BJ (cell line): Measurements from ENCODE around the gene PADI2. TPM values are rescaled to one million over a fixed set of nuclear protein-coding genes. Genes with fewer than 3 reads are reported as not detected.

Source experiments
- CTCF ChIA-PET: fragments of 350-600 bp; formaldehyde crosslinking; extraction: SDS; loops from one replicate; lab custom pipeline; 2021; ENCODE audit warnings: antibody characterized with exemption, inconsistent platforms; lab: Yijun Ruan, JAX
- POLR2A ChIA-PET: fragments of 300-600 bp; sonication (Branson Sonifier 250); formaldehyde crosslinking; extraction: SDS; loops from one replicate; lab custom pipeline; 2021; ENCODE audit warnings: antibody characterized with exemption; lab: Charles Lee
- DNase-seq: peaks from one replicate; pipeline ENCODE4 v3.0.0-alpha.2; 2011; ENCODE audit warnings: low read depth
- H3K27me3 ChIP-seq: 2 replicates; pipeline ENCODE4 v1.6.0; 2011; ENCODE audit warnings: low read length; ENCODE audit not compliant: control insufficient read depth, insufficient read depth
- H3K36me3 ChIP-seq: 2 replicates; pipeline ENCODE4 v1.5.1; 2011; ENCODE audit warnings: low read length; ENCODE audit not compliant: control insufficient read depth, insufficient read depth
- H3K4me3 ChIP-seq: 2 replicates; pipeline ENCODE4 v1.5.1; 2011; ENCODE audit warnings: low read depth, mild to moderate bottlenecking, control low read depth, low read length
- polyA plus RNA-seq: library from polyadenylated mRNA; depleted of rRNA; stranded (reverse); fragments of >200 nt; gene quantifications from 2 replicates; pipeline ENCODE4 v1.2.3, GENCODE V29; 2011
- TF ChIP-seq, protein P1 (sequence below): IDR thresholded peaks from 2 replicates; pipeline ENCODE4 v1.5.1; 2011; ENCODE audit warnings: low read depth, mild to moderate bottlenecking, control low read depth, inconsistent platforms, low read length, moderate library complexity; ENCODE audit not compliant: insufficient read depth

Gene PADI2
- polyA plus RNA-seq, 1 experiment = 0.15 TPM

DNA sequence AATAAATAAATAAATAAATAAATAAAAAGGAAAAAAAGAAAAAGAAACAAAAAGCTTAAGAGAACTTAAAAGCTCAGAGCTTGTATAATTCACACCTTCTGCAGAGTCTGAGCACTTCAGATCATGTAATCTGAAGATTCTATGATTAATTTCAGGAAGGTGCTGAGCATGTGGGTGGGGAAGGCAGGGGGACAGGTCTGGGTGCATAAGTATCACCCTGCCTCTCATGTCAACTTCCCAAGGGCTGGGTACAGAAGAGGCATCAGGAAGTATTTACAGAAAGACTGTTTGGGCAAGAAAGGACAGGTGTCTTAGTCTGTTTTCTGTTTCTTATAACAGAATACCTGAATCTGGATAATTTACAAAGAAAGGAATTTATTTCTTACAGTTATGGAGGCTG, 20.4 kb upstream of the PADI2 start:
- POLR2A ChIA-PET = no interaction called here

DNA sequence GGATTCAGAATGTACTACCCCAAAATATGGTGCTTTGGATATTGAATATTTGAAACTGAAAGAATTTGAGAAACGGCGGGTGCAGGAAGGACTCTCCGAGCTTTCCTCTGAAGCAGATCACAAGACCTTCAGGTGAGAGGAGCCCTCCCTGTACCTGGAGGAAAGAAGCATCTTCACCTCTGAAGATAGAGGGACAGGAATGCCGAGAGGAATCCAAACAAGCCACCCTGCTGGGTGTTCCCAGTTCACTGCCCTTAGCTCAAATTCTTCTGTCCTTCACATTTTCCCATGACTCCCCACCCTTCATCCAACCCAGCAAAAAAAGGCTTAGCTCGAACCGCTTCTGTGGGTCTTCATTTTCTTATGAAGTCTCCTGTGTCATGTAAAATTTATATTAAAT, 18.2 kb upstream of the PADI2 start:
- no peaks in the 10 kb centered on the region for H3K36me3 ChIP-seq
- CTCF ChIA-PET = interaction anchor here (0.6 to 3.8 kb wide), 3 partner anchors 9 to 231 kb away, joined by 3 to 18 read pairs (median 3); no protein-coding TSS in a partner anchor
- no peak for DNase-seq
- TF ChIP-seq, protein P1, sequence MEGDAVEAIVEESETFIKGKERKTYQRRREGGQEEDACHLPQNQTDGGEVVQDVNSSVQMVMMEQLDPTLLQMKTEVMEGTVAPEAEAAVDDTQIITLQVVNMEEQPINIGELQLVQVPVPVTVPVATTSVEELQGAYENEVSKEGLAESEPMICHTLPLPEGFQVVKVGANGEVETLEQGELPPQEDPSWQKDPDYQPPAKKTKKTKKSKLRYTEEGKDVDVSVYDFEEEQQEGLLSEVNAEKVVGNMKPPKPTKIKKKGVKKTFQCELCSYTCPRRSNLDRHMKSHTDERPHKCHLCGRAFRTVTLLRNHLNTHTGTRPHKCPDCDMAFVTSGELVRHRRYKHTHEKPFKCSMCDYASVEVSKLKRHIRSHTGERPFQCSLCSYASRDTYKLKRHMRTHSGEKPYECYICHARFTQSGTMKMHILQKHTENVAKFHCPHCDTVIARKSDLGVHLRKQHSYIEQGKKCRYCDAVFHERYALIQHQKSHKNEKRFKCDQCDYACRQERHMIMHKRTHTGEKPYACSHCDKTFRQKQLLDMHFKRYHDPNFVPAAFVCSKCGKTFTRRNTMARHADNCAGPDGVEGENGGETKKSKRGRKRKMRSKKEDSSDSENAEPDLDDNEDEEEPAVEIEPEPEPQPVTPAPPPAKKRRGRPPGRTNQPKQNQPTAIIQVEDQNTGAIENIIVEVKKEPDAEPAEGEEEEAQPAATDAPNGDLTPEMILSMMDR = no peak
- 0 out of 2 replicates have a peak, but pooled peaks cover 2% of the 10 kb centered on the region for H3K27me3 ChIP-seq
- POLR2A ChIA-PET = no interaction called here
- H3K4me3 ChIP-seq = no peak overlapping the region

More for the DNA sequence above, 20.4 kb upstream of the PADI2 start:
- no peak for DNase-seq
- H3K36me3 ChIP-seq = no peaks in the 10 kb centered on the region
- TF ChIP-seq, protein P1 = no peak
- CTCF ChIA-PET = interaction anchor here (1.8 to 1.9 kb wide), 2 partner anchors 9 to 14 kb away, joined by 4 to 7 read pairs; no protein-coding TSS in a partner anchor
- 0 out of 2 replicates have a peak, but pooled peaks cover 2% of the 10 kb centered on the region for H3K27me3 ChIP-seq
- H3K4me3 ChIP-seq = no peak overlapping the region

DNA sequence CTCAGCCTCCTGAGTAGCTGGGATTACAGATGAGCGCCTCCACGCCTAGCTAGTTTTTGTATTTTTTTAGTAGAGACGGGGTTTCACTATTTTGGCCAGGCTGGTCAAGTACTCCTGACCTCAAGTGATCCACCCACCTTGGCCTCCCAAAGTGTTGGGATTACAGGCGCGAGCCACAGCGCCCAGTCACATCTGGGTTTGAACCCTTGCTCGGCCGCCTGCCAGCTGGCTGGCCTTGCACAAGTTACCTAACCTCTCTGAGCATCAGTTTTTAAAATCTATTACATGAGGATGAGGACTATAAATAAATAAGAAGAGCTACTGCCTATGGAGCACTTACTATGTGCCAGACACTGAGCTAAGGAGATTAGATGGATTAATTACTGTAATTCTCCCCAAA, 17.7 kb upstream of the PADI2 start:
- TF ChIP-seq, protein P1 = no peak
- H3K4me3 ChIP-seq = no peak overlapping the region
- ChIA-PET CTCF (interaction anchor here (0.7 to 3.8 kb wide), 3 partner anchors 9 to 99 kb away, joined by 3 to 18 read pairs (median 3); no protein-coding TSS in a partner anchor), POLR2A (no interaction called here)
- 0 out of 2 replicates have a peak, but pooled peaks cover 2% of the 10 kb centered on the region for H3K27me3 ChIP-seq
- H3K36me3 ChIP-seq = no peaks in the 10 kb centered on the region
- no peak for DNase-seq

DNA sequence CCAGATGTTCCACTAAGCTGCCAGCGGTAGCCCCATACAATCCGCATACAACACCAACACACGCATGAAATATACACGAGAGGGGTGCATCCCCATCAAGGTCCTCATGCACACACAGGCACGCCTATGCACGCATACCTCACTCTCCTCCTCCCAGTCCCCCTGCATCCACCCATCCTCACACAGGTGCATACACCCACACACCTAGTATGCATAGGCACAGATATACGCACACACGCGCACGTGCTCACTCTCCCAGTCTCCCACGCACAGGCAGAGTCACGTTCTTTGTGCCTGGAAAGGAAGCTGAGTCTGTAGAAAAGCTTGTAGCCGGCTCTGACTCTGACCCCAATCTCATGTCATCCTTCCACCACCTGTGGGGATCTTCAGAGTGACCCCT, 16.9 kb upstream of the PADI2 start:
- DNase-seq = no peak
- Histone ChIP-seq H3K4me3 (no peak overlapping the region), H3K27me3 (0 out of 2 replicates have a peak, but pooled peaks cover 2% of the 10 kb centered on the region), H3K36me3 (no peaks in the 10 kb centered on the region)
- CTCF ChIA-PET = interaction anchor here (0.7 to 3.8 kb wide), 3 partner anchors 10 to 100 kb away, joined by 3 to 18 read pairs (median 3); no protein-coding TSS in a partner anchor
- POLR2A ChIA-PET = no interaction called here
- TF ChIP-seq, protein P1 = no peak

DNA sequence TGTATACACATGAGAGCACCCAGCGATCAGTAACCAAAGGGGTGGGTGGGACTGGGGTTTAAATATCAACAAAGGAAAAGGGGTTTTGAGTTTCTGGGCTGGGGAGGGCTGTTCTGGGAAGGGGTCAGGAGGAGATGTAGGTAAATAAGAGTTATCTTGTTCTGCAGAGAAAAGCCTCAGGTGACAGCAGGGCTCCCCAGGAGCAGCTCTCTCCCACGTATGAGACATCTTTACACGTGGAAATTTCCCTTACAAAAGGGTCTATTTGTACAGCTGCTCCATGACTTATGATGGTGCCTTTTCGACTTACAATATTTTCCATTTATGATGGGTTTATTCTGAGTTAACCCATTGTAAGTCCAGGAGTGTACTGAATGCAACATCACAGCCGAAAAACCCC, 16.3 kb upstream of the PADI2 start:
- H3K36me3 ChIP-seq = no peaks in the 10 kb centered on the region
- ChIA-PET POLR2A (no interaction called here), CTCF (interaction anchor here (1.1 to 3.8 kb wide), 2 partner anchors 10 to 101 kb away, joined by 3 to 18 read pairs; no protein-coding TSS in a partner anchor)
- H3K27me3 ChIP-seq = 0 out of 2 replicates have a peak, but pooled peaks cover 2% of the 10 kb centered on the region
- no peak for DNase-seq
- H3K4me3 ChIP-seq = no peak overlapping the region
- TF ChIP-seq, protein P1 = no peak
